ENCODE measurements around the gene HPCAL1.
"Not testable (repeated sequence)": the region's sequence is repeated elsewhere in the genome, so short reads cannot be mapped to it uniquely, and the experiment has no call there.

The HPCAL1 gene

GRCh38 chr2:10454505-10454904 lies 151.8 kb downstream of the HPCAL1 start:
- CTCF ChIA-PET: interaction anchor here (0.6 kb wide), 1 partner anchor 85 kb away, joined by 3 read pairs; no protein-coding TSS in a partner anchor
- TF ChIP-seq CTCF (conservative IDR thresholded peaks at IDR 0.05; ENCODE audit: low read depth): no peak
- POLR2A ChIA-PET (ENCODE audit: low non-redundant PET): no interaction called here
- peak overlapping the region; percentile 96 for H3K27ac ChIP-seq
- DNase-seq (ENCODE audit: low spot score): no peak

- CTCF ChIA-PET; DNase-seq (ENCODE audit: low spot score); POLR2A ChIA-PET (ENCODE audit: low non-redundant PET); H3K27ac ChIP-seq: not testable (repeated sequence)
Measured at GRCh38 chr2:10457195-10457594, 154.5 kb downstream of the HPCAL1 start.

GRCh38 chr2:10457846-10458598 lies 155.3 kb downstream of the HPCAL1 start:
- ChIA-PET CTCF (no interaction called here), POLR2A (ENCODE audit: low non-redundant PET) (no interaction called here)
- no peak for TF ChIP-seq CTCF (conservative IDR thresholded peaks at IDR 0.05; ENCODE audit: low read depth)
- peak; percentile 54 for DNase-seq (ENCODE audit: low spot score)
- peak overlapping the region; percentile 82 for H3K27ac ChIP-seq

GRCh38 chr2:10460366-10460796 lies 157.7 kb downstream of the HPCAL1 start:
- H3K27ac ChIP-seq: no peak overlapping the region
- POLR2A ChIA-PET (ENCODE audit: low non-redundant PET): no interaction called here
- TF ChIP-seq CTCF (conservative IDR thresholded peaks at IDR 0.05; ENCODE audit: low read depth): no peak
- no peak for DNase-seq (ENCODE audit: low spot score)
- CTCF ChIA-PET: interaction anchor here (0.6 to 0.9 kb wide), 4 partner anchors 12 to 550 kb away, joined by 3 to 4 read pairs (median 4); no protein-coding TSS in a partner anchor

- DNase-seq (ENCODE audit: low spot score): no peak
- CTCF ChIA-PET: interaction anchor here (0.6 to 0.9 kb wide), 2 partner anchors 130 to 365 kb away, joined by 4 to 5 read pairs; no protein-coding TSS in a partner anchor
- POLR2A ChIA-PET (ENCODE audit: low non-redundant PET): no interaction called here
- no peak for TF ChIP-seq CTCF (conservative IDR thresholded peaks at IDR 0.05; ENCODE audit: low read depth)
- no peak overlapping the region for H3K27ac ChIP-seq
Measured at GRCh38 chr2:10462178-10463083, 159.7 kb downstream of the HPCAL1 start.

- no peak for TF ChIP-seq CTCF (conservative IDR thresholded peaks at IDR 0.05; ENCODE audit: low read depth)
- ChIA-PET CTCF (no interaction called here), POLR2A (ENCODE audit: low non-redundant PET) (no interaction called here)
- H3K27ac ChIP-seq: no peak overlapping the region
- no peak for DNase-seq (ENCODE audit: low spot score)
Measured at GRCh38 chr2:10465910-10466309, 163.2 kb downstream of the HPCAL1 start.
